NCI-H2107 treated with DMSO at 0.1 percent for 48 hours (cell line): ENCODE data around the gene MAP3K9.
"Not testable (repeated sequence)": the region's sequence is repeated elsewhere in the genome, so short reads cannot be mapped to it uniquely, and the experiment has no call there.

Experiments
- DNase-seq: peaks from one replicate; lab custom pipeline; 2025; ENCODE audit not compliant: unreplicated experiment; lab: John Stamatoyannopoulos, UW

MAP3K9 gene

DNA sequence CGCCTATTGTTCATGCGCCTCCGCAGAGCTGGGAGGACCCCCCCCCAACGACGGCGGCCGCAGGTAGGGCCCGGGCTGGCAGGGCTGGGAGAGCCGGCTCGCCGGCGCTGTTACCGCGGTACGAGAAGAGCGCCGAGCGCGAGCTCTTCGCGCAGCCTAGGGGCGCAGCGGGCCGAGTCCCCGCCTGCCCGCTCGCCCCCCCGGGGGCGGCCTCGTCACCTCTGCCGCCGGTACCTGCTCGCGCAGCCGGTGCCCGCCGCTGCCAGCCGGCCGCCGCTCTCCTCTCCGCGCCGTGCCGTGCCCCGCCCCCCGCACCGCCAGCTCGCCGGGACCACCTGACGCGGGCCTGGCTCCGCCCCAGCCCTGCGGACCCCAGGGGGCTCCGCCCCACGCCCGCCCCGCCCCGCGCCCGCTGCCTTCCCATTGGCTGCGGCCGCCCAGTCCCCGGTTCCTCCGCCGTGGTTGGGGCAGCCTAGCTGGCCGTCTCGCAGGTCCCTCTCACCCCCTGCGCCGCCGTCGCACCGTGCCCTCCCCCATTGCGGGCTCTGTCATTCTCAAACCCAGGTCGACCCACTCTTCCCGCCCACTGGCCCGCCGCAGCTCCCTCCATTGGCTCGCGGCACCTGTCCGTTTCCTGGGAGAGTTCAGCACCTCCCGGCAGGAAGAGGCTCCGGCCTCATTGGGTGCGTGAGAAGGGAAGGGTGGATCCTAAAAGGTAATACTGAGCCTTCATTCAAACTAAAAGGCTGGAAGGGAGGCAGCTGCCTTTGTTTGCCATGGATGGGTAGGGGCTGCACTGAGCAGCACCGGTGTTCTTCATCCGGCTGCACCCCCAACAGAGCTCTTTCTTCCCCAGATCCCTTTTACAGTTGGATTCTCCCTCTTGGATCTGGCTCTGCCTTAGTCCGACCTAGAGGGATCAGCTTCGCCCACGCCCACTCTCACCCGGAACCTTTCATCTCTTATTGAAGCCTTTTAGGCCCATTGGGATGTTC, at the start of gene MAP3K9:
Gene MAP3K9, minus strand, starts transcription at position 289 of the 995 bp plus-strand sequence. CDS start 342 bp downstream, outside the sequence.
- DNase-seq, result peak; percentile 97

DNA sequence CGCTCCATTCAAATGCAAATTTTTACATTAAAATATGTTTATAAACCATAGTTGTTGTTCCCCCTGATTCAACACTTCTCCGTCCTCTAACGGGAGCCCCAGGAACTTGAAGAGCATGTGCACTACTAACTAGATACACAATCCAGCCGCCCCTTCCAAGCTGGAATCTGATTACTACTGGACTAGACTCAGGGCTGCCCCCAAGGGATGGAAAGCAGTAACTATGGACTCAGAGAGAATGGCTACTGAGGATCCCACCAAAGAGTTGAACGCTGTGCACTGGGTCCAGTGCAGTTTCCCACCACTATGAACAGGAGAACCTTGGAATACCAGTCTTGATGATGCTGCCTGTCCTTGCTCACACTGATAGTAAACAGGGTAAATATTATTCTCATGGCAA, 49.3 kb upstream of the MAP3K9 start:
- no peak for DNase-seq

DNA sequence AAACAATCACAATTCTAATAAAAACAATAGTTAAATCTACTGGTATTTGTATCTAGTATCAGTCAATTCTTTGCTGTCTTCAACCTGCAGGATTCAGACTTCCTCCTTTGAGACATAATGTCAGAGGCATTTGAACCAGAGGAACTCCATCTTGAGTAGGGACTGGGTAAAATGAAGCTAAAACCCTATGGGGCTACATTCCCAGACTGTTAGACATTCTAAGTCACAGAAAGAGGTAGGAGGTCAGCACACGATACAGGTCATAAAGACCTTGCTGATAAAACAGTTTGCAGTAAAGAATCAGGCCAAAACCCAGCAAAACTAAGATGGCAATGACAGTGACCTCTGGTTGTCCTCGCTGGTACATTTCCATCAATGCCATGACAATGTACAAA, 48.2 kb upstream of the MAP3K9 start:
- no peak for DNase-seq

DNA sequence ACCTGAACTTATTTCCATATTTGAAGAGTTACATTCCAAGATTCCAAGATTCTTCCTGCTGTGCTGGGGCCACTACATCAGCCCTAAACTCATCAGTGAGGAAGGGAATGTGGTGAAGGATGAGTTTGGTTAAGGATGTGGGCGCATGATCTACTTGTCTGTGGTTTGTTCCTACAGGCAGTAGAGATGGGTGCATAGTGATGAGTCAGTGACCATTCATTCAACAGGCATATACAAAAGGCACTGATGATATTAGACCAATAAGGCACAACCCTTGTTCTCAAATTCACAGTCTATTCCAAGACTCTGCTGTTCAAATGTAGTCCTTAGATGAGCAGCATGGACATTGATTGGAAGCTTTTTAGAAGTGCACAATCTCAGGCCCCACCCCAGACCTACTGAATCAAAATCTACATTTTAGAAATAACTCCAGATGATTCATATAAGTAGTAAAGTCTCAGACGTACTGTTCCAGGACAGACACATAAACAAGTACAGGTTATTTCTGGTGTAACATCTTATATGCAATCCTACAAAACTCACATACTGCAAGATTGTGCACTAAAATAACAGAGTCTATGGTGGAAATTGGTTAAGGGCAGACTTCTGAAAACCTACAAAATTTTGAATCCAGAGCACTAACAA, 47.7 kb upstream of the MAP3K9 start:
- no peak for DNase-seq

DNA sequence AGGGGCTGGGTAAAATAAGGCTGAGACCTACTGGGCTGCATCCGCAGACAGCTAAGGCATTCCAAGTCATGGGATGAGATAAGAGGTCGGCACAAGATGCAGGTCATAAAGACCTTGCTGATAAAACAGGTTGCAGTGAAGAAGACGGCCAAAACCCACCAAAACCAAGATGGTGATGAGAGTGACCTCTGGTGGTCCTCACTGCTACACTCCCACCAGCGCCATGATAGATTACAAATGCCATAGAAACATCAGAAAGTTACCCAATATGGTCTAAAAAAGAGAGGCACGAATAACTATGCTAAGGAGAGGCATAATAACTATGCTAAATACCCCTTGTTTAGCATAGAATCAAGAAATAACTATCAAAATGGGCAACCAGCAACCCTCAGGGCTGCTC, 46.2 kb upstream of the MAP3K9 start:
- DNase-seq, result no peak

DNA sequence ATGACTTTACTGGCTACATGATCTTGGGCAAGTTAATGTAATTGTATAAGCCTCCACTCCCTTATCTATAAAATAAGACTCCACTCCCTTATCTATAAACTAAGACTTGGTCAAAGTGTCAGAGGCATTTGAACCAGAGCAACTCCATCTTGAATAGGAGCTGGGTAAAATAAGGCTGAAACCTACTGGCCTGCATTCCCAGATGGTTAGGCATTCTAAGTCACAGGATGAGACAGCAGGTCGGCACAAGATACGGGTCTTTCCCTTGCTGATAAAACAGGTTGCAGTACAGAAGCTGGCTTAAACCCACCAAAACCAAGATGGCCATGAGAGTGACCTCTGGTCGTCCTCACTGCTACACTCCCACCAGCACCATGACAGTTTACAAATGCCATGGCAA, 44.3 kb upstream of the MAP3K9 start:
- DNase-seq, result not testable (repeated sequence)

DNA sequence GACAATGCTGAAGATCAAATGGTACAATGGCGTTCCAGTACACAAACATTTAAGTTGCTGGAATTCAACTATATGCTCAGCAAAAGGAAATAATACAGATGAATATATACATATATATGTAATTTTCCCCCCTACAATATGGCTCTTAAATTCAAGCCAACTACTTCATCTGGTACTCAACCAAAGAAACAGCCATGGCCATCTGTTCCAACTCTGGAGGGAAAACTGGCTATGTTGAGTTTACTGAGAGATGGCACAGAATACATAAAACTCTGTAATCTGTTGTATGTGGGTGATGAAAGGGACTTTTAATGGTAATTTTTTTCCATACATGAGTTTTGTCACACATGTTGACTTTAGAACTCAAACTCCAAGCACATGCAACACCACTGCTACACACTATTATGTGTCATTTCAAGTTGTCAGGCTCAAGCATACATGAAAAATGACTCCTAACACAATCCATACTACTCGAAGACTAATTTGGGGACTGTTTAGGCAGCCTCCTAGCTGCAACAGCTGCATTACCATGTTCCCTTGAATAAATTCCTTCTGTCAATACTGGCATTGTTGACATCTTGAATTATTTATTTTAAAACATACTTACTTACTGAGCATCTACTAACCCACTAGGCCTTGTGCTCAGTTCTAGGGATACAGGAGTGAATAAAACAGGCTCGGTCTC, 38.2 kb upstream of the MAP3K9 start:
- DNase-seq, result no peak

DNA sequence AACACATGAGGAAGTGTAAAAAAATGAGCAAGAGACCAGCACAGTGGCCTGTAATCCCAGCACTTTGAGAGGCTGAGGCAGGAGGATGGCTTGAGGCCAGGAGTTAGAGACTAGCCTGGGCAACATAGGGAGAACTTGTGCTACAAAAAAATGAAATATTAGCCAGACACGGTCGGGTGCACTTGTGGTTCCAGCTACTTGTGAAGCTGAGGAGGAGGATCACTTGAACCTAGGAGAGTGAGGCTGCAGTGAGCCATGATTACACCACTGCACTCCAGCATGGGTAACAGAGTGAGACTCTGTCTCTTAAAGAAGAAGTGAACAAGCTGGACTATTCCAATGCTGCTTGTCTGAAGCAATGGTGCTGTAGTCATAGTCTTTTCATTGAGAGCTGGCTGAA, 36.3 kb upstream of the MAP3K9 start:
- peak; percentile 62 for DNase-seq

DNA sequence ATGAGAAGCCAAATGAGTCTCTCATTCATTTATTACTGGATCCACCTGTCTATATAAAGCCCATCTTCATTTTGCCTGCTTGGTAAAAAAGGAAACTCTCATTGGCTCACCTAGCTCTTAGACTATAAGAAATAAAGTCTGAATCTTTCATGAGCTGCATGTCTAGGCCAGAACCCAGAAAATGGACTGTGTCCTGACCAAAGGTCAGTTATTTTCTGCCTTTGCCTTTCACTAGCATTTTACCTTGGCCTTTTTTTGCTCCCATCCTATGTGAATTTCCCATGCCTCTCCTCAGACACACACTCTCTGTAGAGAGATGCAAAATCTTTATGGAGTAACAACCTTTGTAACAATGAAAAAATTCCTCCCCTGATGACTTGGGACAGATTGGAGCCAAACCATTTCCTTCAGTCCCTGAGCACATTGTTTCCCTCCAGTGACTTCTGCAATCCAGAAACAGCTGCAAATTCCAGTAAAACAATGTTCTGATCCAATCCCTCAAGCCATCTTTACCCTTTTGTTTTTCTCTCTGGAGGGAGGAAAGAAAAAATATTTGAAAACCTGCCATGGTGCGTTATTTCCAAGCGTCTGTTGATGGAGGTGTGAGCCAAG, 33.6 kb upstream of the MAP3K9 start:
- DNase-seq, result no peak

DNA sequence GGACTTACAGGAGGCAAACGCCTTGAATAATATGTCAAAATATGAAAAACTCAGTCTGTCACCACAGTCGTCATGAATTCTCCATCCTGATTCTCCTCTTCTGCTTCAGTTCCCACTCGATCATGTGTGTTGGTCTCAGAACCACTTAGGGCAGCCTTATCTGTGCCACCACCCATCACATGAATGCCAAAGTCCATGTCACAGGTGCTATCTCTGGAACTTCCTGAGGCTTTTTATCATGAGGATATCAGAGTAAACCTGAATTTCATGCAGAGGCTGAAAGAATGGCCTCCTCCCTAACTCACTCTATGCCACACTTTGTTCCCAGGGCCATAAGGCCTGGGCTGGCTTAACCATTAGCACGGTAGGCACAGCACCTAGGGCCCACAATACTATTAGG, 28.8 kb upstream of the MAP3K9 start:
- no peak for DNase-seq

DNA sequence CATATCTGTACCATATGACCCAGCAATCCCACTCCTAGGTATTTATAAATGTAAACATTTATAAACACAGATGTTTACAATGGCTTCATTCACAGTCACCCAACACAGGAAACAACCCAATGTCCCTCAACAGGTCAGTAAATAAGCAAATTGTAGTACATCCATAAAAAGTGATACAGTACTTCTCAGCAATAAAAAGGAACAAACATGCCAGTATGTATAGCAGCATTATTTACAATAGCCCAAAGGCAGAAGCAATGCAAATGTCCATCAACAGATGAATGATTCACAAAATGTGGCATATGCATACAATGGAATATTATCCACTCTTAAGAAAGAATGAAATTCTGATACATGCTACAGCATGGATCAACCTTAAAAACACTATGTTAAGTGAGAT, 27.6 kb upstream of the MAP3K9 start:
- DNase-seq, result no peak

DNA sequence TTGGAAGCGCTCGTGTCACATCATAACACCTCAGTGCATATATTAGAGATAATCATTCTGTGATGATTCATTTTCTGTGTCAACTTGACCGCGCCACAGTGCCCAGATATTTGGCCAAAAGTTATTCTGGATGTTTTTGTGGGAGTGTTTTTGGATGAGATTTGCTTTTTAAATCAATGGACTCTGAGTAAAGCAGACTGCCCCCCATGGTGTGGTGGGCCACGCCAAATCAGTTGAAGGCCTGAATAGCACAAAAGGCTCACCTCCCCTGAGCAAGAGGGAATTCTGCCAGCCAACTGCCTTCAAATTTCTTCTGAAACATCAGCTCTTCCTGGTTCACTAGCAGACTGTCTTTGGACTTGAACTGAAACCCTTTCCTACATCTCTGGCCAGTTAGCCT, 24.6 kb upstream of the MAP3K9 start:
- DNase-seq, result no peak

DNA sequence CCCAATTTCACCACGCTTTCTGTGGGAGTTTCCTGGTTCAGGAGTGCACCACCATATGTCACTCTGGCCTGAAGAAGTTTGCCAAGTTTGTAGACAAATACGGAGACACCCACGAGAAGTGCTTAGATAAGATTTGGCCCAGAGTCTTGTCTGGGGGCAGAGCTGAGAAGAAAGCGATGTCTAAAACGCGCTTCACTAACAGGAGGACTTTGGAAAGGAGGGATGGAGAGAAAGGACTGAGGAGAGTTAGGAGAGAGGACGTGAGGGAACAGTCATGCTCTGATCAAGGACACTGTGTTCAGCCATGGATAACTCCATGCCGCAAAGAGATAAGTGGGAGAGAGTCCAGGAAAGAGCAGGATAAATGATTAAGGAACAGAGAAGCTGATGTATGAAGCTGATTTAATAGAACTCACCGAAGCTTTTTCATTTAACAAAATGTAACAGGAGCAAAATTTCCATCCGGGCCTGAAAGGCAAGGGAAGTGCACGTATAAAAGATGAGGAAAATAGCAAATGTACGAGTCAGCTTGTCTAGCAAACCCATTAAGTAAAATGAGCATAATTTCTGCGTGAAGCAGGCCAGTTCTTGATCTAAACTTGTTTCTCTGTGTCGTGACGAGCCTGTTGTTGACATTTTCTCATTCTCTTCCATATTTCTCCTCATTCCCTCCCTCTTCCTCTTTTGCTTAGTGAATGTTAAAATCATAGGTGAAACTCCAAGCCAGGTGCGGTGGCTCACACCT, 23.4 kb upstream of the MAP3K9 start:
- no peak for DNase-seq

DNA sequence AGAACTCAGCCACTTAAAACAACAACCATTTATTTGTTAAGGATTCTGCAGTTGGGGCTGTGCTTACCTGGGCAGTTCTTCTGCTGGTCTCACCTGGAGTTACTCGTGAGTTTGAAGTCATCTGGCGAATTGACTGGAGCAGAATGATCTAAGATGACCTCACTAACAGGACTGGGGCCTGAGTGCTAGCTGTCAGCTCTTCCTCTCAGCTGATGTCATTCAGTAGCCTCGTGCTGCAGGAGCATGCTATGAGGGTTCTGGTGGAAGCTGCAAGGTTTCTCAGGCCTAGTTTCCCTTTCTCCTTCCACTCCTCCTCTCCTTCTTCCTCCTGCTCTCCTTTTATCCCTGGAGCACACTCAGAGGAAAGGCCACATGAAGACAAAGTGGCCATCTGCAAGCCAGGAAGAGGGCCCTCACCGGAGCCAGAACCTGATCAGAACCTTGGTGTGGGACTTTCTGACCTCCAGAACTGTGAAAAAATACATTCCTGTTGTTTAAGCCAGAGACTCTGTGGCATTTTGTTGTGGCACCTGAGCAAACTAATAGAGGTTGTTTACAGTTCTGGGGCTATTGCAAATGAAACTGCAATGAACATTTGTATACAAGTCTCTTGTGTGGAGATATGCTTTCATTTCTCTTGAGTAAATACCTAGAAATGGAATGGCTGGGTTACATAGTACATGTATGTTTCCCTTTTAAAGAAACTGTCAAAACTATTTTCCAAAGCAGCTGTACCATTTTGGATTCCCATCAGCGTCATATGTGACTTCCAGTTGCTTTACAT, 21.9 kb upstream of the MAP3K9 start:
- DNase-seq, result no peak

DNA sequence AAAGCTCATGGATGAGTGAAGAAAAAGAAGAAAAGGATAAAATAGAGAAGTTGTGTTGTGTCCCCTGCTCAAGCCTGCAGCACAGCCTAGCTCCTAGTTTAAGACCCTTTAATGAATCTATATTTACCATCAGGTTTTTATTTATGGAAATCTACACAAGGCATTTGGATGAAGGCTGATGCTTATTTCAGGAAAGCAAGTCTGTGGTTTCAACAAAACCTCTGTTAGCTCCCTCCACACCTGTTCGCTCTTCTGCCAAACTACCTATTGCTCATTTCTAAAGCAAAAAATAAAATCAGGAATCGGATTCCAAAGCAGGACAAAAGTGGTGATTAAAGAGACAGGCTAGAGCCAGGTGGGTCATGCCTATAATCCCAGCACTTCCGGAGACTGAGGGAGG, 18.9 kb upstream of the MAP3K9 start:
- peak; percentile 16 for DNase-seq

DNA sequence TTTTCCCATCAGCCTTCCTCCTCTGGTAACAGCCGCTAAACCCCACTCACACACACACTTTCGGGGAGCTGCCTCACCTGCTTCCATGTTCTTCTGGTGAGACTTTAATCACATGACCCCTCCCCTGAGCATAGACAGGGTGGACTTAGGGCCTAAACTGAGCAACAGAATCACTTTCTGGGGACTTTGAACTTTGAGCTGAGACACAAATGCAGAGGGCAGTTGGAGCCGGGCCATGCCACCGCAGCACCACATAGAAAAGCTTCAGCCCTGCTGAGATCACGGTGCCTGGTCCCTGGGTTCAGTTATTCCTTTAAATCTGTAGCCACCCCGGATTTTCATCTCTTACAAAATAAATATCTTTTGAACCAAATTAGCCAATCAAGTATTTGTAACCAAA, 18.4 kb upstream of the MAP3K9 start:
- no peak for DNase-seq

DNA sequence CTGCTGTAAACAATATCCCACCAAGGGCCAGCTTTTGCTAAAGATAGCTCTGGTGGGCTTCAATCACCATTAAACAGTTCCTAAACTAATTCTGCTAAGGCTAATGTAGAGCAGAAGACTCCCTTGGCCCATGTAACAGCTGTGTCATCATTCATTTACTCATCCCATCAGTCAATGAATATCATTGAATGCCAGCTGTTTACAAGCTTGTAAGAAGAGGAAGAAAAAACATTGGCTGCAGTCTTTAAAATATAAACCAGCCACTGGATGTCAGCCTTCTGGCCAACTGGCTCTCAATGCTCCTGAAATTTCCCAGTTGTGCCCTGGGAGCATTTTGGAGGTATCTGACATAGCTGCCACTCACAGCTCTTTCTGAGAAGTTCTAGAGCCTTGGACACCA, 18.0 kb upstream of the MAP3K9 start:
- DNase-seq, result no peak

DNA sequence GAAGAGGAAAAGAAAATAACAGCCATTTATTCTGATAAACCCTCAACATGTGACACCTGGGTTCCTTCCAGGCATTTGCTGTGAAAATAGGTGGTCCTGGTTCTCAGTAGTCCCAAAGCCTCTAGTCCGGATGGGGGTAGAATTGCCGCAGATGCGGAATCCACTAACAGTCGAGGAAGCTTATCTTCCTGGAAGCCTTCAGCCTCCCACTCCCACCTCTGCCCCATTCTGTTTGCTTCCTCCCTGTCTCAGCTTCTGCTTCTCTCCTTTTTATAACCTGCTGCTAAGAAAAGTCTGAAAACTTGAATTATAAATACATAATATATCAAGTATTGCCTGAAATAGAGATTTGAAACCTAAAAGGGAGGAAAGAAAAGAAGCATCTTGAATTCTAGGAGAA, 14.0 kb upstream of the MAP3K9 start:
- DNase-seq, result no peak

DNA sequence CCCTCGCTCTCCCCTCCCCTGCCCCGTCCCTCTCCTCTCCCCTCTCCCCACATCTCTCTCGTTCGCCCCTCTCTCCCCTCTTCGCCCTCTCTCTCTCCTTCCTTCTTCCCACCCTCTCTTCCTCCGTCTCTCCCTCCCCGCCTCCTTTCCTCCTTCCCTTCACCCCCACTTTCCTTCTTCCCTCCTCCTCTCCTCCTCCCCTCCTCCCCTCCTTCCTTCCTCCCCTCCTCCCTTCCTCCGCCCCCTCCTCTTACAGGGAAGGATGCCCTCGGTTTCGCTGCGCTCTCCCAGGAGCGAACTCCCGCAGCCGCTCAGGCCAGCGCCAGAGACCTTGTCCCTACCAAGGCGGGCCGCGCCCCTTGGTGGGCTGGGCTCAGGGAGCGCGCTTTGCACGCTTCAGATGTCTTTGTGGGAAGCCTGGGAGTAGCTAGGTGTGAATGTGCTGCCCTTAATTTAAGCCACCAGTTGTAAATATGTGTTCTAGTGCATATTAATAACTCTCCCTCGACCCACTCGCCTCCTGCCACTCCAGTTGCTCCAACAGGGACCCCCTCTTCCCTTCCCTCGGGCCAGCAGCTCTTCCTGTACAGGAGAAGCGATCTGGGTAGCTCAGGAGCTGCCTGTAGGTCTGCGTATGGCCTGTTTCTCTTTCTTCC, 13.3 kb upstream of the MAP3K9 start:
- no peak for DNase-seq
